Suprapubic skin (tissue), 3 donors: ENCODE measurements around the gene SPTBN5.

Experiments
- CTCF ChIP-seq, 2 donors: fragments of 200-600 bp in 1 of 2; fragments of 450-650 bp in 1 of 2; sonication (generic) in 1 of 2; IDR thresholded peaks; one replicate each; pipeline ENCODE4 v1.5.1; 2016 to 2019; ENCODE audit warnings: antibody characterized with exemption in 2 of 2, mild to moderate bottlenecking in 1 of 2, moderate library complexity in 1 of 2
- POLR2A ChIP-seq, 2 donors: fragments of 450-650 bp; IDR thresholded peaks; one replicate each; pipeline ENCODE4 v1.6.1; 2017; ENCODE audit warnings: antibody characterized with exemption in 2 of 2, mild to moderate bottlenecking in 2 of 2, moderate library complexity in 2 of 2

- TF ChIP-seq CTCF (IDR thresholded peaks at IDR 0.05) (no peak), POLR2A (IDR thresholded peaks at IDR 0.05) (no peak)
These were observed 8.0 kb downstream of the SPTBN5 start for GRCh38 chr15:41885841-41886240.
